SU-DHL-6 (cell line): ENCODE results near the gene RCCD1.

ENCODE experiments used
- EZH2phosphoT487 ChIP-seq: fragments of 200-600 bp; sonication (generic), shearing (Covaris generic); conservative IDR thresholded peaks from 2 replicates; pipeline ENCODE4 v1.6.1; 2018; ENCODE audit warnings: mild to moderate bottlenecking, antibody characterized with exemption, low read length, moderate library complexity, mixed read lengths
- TF ChIP-seq, protein P1 (sequence below): fragments of 200-600 bp; sonication (generic); IDR thresholded peaks from one replicate; pipeline ENCODE4 v1.5.1; 2017; ENCODE audit warnings: antibody characterized with exemption, mild to moderate bottlenecking, low read length, moderate library complexity; ENCODE audit not compliant: insufficient read depth, poor library complexity, severe bottlenecking

DNA sequence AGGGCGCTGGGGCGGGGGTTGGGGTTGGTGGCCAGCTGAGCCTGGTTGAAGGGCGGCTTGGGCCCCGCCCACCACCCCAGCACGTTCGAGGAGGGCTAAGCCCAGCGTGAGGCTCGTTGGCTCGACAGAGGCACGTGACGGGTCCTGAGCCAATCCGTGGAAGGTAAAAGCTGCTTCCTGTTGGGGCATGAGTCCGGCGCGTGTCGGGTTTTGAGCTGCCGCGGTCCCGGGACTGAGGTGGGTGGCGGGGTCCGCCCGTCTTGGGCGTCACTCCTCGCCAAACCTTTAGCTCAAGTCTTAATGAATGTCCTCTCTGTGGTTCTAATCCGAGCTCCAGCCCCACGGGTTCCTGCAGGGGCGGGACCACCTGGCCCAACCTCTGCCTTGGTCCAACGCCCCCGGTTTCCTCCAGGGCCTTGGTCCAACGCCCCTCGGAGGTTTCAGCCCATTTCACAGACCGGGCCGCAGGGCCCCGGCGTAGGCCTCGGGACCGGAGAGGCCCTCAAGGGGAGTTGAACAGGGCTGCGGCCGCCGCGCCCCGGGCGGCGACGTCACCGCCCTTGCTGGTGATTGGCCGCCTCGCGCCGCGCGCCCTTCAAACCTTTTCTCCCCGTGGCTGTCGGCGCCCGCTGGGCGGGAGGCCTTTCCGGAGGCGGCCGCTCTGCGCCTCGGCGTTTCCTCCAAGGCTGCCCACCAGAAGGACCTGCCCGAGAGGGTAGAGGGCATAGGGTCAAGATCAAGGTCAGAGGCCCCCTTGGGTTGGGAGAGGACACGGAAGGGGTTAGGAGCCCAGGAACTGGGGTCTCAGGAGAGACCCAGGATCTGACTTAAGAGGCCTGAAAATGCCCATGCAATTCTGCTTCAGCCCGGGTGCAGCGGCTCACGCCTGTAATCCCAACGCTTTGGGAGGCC, at the start of gene RCCD1:
- TF ChIP-seq, protein P1, sequence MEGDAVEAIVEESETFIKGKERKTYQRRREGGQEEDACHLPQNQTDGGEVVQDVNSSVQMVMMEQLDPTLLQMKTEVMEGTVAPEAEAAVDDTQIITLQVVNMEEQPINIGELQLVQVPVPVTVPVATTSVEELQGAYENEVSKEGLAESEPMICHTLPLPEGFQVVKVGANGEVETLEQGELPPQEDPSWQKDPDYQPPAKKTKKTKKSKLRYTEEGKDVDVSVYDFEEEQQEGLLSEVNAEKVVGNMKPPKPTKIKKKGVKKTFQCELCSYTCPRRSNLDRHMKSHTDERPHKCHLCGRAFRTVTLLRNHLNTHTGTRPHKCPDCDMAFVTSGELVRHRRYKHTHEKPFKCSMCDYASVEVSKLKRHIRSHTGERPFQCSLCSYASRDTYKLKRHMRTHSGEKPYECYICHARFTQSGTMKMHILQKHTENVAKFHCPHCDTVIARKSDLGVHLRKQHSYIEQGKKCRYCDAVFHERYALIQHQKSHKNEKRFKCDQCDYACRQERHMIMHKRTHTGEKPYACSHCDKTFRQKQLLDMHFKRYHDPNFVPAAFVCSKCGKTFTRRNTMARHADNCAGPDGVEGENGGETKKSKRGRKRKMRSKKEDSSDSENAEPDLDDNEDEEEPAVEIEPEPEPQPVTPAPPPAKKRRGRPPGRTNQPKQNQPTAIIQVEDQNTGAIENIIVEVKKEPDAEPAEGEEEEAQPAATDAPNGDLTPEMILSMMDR = no peak
- TF ChIP-seq EZH2phosphoT487 = no peak
